Smooth muscle cell (in vitro differentiated cells): ENCODE data around the gene RASL11A. TPM values are rescaled to one million over a fixed set of nuclear protein-coding genes. Genes with fewer than 3 reads are reported as not detected.
"Not testable (repeated sequence)": the region's sequence is repeated elsewhere in the genome, so short reads cannot be mapped to it uniquely, and the experiment has no call there.

Source experiments
- DNase-seq: peaks from one replicate; lab custom pipeline; 2025; ENCODE audit not compliant: unreplicated experiment; lab: John Stamatoyannopoulos, UW
- H2AFZ ChIP-seq: fragments of 200-600 bp; sonication (generic); 2 replicates; pipeline ENCODE4 v1.6.0; 2016; ENCODE audit warnings: antibody characterized with exemption, low read depth, mild to moderate bottlenecking
- H3F3A ChIP-seq: fragments of 200-600 bp; sonication (generic); 2 replicates; pipeline ENCODE4 v1.6.0; 2017; ENCODE audit warnings: antibody characterized with exemption, low read depth
- H3K27ac ChIP-seq: fragments of 200-600 bp; sonication (generic); 2 replicates; pipeline ENCODE4 v1.5.1; 2016; ENCODE audit warnings: low read depth, mild to moderate bottlenecking
- H3K27me3 ChIP-seq: fragments of 200-600 bp; sonication (generic); 2 replicates; pipeline ENCODE4 v1.6.1; 2016; ENCODE audit warnings: low read depth, mild to moderate bottlenecking
- H3K36me3 ChIP-seq: fragments of 200-600 bp; sonication (generic); 2 replicates; pipeline ENCODE4 v1.5.1; 2016; ENCODE audit warnings: low read depth
- H3K4me1 ChIP-seq: fragments of 200-600 bp; sonication (generic); 2 replicates; pipeline ENCODE4 v1.5.1; 2016; ENCODE audit warnings: low read depth
- H3K4me2 ChIP-seq: fragments of 200-600 bp; sonication (generic); 2 replicates; pipeline ENCODE4 v1.6.0; 2016; ENCODE audit warnings: mild to moderate bottlenecking
- H3K4me3 ChIP-seq: fragments of 200-600 bp; sonication (generic); 2 replicates; pipeline ENCODE4 v1.5.1; 2016; ENCODE audit warnings: mild to moderate bottlenecking
- H3K79me2 ChIP-seq: fragments of 200-600 bp; sonication (generic); 2 replicates; pipeline ENCODE4 v1.6.0; 2016; ENCODE audit warnings: low read depth, mild to moderate bottlenecking
- H3K9ac ChIP-seq: fragments of 200-600 bp; sonication (generic); 2 replicates; pipeline ENCODE4 v1.6.0; 2016; ENCODE audit warnings: low read depth
- H3K9me3 ChIP-seq: fragments of 200-600 bp; sonication (generic); replicated peaks from 2 replicates; pipeline ENCODE4 v1.5.1; 2016; ENCODE audit warnings: low read depth
- H4K20me1 ChIP-seq: fragments of 200-600 bp; sonication (generic); 2 replicates; pipeline ENCODE4 v1.6.0; 2016; ENCODE audit warnings: low read depth
- WGBS: methylation state at CpG from one replicate; pipeline ENCODE4 v1.1.7; 2016; ENCODE audit warnings: low lambda C conversion rate; 5-methylcytosine and 5-hydroxymethylcytosine counted together
- polyA plus RNA-seq: library from polyadenylated mRNA; unstranded; fragments of >200 nt; fragmentation: Nextera tagmentation; extraction: Ambion mirVana; gene quantifications from 2 replicates; pipeline ENCODE4 v1.2.1, GENCODE V29; 2016
- small RNA-seq: library from RNA; depleted of rRNA; stranded (forward); fragments of <200 nt; gene quantifications from one replicate; pipeline ENCODE3, GENCODE V24; 2014
- total RNA-seq: library from RNA; depleted of rRNA; stranded (reverse); fragments of >200 nt; gene quantifications from 2 replicates; pipeline ENCODE4 v1.2.3, GENCODE V29; 2014
- TF ChIP-seq, protein P1 (sequence below): fragments of 200-600 bp; sonication (generic); IDR thresholded peaks from 2 replicates; pipeline ENCODE4 v1.5.1; 2017; ENCODE audit warnings: borderline replicate concordance, mild to moderate bottlenecking, antibody characterized with exemption; ENCODE audit not compliant: insufficient read depth, poor library complexity, severe bottlenecking

RASL11A gene
- total and polyA plus RNA-seq, 2 experiments from 2014 or later: 0.30 to 1.9 TPM

DNA sequence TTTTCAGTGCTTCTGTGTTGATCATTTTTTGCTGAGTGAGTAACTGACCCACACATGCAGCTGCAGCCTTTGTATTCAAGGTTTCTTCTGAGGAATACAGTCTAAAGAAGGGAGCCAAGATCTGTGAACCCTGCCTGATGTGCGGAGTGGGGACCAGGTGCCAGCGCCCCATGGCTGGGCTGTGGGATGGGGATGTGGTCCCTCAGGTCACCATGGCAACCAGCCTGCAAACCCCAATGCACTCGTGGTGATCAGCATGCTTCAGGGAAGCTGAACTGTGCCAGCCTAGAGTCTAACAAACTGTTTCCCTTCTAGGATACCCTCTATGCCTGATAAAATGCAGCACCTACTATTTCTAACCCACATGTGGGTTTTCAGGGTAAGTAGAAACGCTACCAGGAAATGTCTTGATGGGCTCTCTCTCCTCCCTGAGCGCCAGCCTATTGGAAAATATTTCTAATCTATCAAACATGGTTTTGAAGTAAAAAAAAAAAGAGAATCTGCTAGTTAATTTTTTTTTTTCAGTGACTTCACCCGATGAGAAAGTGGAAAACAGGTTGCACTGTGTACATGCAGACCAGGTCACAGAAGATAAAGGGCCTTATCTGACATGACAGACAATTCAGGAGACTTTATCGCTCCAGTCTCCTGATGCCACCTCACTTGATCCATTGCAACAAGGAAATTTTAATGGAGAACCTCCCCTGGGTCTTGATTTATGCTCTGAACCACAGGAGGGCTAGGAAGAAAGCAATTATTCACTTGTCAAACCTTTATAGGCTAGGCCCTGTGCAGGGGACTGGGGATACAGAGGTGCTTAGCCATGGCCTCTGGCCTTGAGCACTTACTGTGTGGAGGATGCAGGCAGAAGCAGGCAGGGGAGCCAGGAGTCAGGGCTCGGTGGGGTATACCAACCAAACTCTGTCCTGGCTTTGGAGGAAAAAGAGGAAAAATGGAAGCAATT lies 51.1 kb downstream of the RASL11A start:
- Histone ChIP-seq H3K4me3 (no peak overlapping the region), H3K79me2 (no peaks in the 10 kb centered on the region), H2AFZ (no peak overlapping the region), H3K4me2 (no peak overlapping the region), H3K27me3 (peaks cover 47% of the 10 kb centered on the region), H3K27ac (no peak overlapping the region), H3K4me1 (no peaks in the 10 kb centered on the region), H3K9me3 (no peaks in the 10 kb centered on the region), H3K9ac (no peak overlapping the region), H4K20me1 (no peaks in the 10 kb centered on the region), H3K36me3 (no peaks in the 10 kb centered on the region), H3F3A (no peaks in the 10 kb centered on the region)
- 91% methylated on average over 8 of the region's 8 CpGs for WGBS
- no peak for DNase-seq
- TF ChIP-seq, protein P1, sequence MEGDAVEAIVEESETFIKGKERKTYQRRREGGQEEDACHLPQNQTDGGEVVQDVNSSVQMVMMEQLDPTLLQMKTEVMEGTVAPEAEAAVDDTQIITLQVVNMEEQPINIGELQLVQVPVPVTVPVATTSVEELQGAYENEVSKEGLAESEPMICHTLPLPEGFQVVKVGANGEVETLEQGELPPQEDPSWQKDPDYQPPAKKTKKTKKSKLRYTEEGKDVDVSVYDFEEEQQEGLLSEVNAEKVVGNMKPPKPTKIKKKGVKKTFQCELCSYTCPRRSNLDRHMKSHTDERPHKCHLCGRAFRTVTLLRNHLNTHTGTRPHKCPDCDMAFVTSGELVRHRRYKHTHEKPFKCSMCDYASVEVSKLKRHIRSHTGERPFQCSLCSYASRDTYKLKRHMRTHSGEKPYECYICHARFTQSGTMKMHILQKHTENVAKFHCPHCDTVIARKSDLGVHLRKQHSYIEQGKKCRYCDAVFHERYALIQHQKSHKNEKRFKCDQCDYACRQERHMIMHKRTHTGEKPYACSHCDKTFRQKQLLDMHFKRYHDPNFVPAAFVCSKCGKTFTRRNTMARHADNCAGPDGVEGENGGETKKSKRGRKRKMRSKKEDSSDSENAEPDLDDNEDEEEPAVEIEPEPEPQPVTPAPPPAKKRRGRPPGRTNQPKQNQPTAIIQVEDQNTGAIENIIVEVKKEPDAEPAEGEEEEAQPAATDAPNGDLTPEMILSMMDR: no peak

DNA sequence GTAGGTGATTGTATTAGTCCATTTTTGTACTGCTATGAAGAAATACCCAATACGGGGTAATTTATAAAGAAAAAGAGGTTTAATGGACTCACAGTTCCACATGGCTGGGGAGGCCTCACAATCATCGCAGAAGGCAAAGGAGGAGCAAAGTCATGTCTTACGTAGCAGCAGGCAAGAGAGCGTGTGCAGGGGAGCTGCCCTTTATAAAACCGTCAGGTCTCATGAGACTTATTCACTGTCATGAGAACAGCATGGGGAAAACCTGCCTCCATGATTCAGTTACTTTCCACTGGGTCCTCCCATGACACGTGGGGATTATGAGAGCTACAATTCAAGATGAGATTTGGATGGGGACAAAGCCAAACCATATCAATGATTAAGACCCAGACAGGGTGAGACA lies 51.8 kb downstream of the RASL11A start:
- not testable (repeated sequence) for H2AFZ ChIP-seq, H4K20me1 ChIP-seq, H3K9ac ChIP-seq, H3K4me2 ChIP-seq, DNase-seq, H3K9me3 ChIP-seq, H3F3A ChIP-seq, H3K4me3 ChIP-seq, H3K4me1 ChIP-seq, H3K36me3 ChIP-seq, H3K27ac ChIP-seq, H3K79me2 ChIP-seq
- 86% methylated on average over 6 of the region's 6 CpGs for WGBS
- H3K27me3 ChIP-seq: peaks cover 40% of the 10 kb centered on the region

Small RNAs within 50 kb of the gene (small RNA-seq; reads per million reads assigned to genes)
- gene SNORA27 (not detected), gene SNORD102 (not detected)

Other genes with a start within 250 kb of the RASL11A start
- 19.9 and 22.3 TPM in 2 replicates for gene USP12, start 99.0 kb upstream of the RASL11A start, total RNA-seq
- gene USP12, start 99.0 kb upstream of the RASL11A start, polyA plus RNA-seq: 11.3 and 16.4 TPM in 2 replicates
- 1,167 and 1,191 TPM in 2 replicates for gene RPL21, start 19.3 kb upstream of the RASL11A start, total RNA-seq
- gene RPL21, start 19.3 kb upstream of the RASL11A start, polyA plus RNA-seq: 361 and 374 TPM in 2 replicates
- 106 and 117 TPM in 2 replicates for gene GTF3A, start 153.8 kb downstream of the RASL11A start, total RNA-seq
- 123 and 140 TPM in 2 replicates for gene GTF3A, start 153.8 kb downstream of the RASL11A start, polyA plus RNA-seq
- gene MTIF3, start 179.7 kb downstream of the RASL11A start, total RNA-seq: 50.8 and 57.0 TPM in 2 replicates
- gene MTIF3, start 179.7 kb downstream of the RASL11A start, polyA plus RNA-seq: 54.3 and 60.5 TPM in 2 replicates